D721Med (cell line): ENCODE data around the gene AGPAT1.
A peak's percentile ranks its signal among the peaks of the same experiment; 100 is the strongest.
"Not testable (repeated sequence)": the region's sequence is repeated elsewhere in the genome, so short reads cannot be mapped to it uniquely, and the experiment has no call there.

Experiments
- DNase-seq: peaks from one replicate; pipeline ENCODE4 v3.0.0; 2011; ENCODE audit warnings: low spot score; ENCODE audit not compliant: insufficient read length
- FAIRE-seq: peaks from 2 replicates; lab custom pipeline; 2011; peaks lifted over from hg19 to GRCh38; lab: Jason Lieb, UNC
- TF ChIP-seq, protein P1 (sequence below): IDR thresholded peaks from 2 replicates; pipeline ENCODE4 v1.5.1; 2012; ENCODE audit warnings: mild to moderate bottlenecking, control low read depth; ENCODE audit not compliant: insufficient read depth; ENCODE audit errors: missing control alignments

AGPAT1 gene

DNA sequence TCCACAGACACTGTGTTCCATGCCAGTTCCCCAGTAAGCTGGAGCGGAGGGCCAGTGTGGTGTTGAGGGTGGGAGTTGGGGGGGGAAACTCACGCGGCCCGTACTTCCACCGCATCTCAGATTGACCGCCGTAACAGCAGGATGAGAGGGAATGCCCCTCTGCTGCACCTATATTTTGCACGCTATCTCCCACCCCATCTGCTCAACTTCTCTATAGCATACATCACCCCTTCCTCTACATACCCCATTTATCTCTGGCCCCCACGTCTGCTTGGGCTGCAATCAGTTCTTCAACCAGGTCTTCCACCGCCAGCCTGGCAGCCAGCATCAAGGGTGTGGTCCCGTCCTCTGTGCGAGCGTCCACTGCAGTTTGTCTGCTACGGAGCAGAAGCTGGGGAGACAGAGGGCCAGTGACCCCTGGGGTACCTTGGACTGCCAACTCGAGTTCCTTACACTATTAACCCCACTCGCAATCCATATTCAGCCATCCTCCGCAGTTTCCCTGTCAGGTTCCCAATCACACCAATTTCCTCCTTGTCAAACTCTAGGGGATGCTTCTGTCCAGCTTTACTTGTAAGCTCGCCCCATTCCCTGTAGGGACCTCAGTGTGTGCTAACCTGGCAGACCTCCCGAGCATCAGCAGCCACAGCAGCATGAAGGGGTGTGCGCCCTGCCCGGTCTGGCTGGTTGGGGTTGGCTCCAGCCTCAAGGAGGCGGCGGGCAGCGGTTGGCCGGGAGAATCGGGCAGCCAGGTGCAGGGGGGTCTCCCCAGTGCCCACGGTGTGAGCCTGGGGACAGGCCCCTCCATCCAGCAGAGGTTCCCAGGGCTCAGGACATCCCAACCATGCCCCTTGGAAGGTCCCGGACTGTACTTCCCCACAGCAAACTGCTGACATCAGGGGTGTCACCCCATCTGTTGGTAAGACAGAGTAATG, 21.1 kb upstream of the AGPAT1 start:
- TF ChIP-seq, protein P1, sequence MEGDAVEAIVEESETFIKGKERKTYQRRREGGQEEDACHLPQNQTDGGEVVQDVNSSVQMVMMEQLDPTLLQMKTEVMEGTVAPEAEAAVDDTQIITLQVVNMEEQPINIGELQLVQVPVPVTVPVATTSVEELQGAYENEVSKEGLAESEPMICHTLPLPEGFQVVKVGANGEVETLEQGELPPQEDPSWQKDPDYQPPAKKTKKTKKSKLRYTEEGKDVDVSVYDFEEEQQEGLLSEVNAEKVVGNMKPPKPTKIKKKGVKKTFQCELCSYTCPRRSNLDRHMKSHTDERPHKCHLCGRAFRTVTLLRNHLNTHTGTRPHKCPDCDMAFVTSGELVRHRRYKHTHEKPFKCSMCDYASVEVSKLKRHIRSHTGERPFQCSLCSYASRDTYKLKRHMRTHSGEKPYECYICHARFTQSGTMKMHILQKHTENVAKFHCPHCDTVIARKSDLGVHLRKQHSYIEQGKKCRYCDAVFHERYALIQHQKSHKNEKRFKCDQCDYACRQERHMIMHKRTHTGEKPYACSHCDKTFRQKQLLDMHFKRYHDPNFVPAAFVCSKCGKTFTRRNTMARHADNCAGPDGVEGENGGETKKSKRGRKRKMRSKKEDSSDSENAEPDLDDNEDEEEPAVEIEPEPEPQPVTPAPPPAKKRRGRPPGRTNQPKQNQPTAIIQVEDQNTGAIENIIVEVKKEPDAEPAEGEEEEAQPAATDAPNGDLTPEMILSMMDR = no peak
- FAIRE-seq (no peak), DNase-seq (no peak)

DNA sequence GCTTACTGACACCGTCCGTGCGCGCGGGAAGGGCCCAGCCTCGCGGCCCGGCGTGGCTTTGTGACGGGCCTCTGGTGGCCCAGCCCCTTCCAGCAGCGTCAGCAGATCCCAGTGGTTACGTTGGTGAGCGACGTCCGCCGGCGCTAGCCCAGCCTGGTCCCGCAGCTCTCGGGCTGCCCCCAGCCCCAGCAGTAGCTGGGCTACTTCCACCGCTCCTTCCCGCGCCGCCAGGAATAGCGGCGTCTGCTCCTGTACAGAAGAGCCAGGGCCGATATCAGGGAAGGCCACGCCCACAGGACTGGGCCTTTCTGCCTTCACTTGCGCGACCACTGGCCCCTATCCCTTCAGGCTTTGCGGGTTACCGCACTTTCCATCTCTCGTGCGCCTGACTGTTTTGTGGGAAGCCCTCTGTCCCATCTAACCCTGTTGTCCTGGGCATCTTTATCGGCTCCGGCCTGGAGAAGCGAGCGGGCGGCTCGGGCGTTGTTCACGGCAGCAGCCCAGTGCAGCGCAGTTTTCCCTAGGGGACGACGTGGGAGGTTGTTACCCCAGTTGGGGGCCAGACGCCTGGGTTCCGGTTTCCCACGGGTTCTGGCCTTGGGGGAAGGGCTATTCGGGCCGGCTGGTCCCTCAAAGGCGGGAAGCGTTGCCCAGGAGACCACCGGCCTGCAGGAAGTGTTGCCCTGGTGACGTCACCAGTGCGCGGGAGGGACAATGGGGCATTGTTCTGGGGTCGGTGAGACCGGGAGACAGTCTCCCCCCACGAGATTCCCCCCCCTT, 20.2 kb upstream of the AGPAT1 start:
- TF ChIP-seq, protein P1 = no peak
- FAIRE-seq (no peak), DNase-seq (no peak)

DNA sequence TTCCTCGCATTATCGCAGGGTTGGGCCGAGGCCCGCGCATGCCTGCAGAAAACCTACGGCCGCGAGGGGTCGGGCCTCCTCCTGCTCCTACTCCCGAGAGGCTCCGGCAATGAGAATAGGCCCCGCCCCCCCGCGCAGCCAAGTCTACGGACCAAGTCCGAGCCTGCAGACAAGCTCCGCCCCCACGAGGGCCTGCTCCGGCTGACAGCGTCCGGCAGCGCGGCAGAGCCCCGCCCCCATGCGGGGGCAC, 19.7 kb upstream of the AGPAT1 start:
- no peak for FAIRE-seq
- peak; percentile 78 for DNase-seq
- TF ChIP-seq, protein P1 = peak; percentile 0

DNA sequence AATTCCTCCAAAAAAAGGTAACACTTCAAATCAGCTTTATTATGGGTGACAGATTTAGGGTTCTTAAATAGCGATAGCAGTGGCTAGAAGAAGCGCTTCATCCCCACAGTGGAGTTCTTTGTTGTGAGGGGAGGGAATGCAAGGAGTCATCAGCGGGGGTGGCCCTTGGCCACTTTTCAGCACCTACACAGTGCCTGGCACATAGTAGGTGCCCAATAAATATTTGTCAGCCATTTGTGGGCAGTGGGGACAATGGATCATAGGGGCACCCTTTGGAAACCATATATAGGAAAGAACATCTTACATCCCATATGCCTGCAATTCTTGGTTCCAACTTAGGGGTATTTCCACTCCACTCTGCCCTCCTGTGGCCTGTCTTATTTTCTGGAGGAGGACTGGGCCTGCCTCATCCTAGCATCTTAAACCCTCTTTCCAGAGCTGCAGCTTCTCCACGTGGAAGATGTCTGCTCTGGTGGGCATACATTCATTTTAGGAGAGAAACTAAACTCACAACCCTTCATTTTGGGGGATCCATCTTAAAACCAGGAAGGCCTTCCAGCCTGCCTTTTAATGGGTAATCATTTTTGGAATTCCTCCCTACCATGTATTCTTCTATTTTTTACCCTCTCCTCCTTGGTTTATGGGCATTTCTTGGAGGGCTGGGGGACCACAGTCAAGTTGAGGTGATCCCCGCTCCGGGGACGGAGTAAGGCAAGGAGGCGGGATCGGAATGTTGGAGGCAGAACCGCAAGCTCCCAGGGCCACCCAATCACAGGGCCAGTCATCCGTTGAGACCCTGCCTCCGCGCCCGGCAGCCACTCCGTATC, 19.2 kb upstream of the AGPAT1 start:
- no peak for FAIRE-seq
- TF ChIP-seq, protein P1 = peak; percentile 43
- DNase-seq = no peak

DNA sequence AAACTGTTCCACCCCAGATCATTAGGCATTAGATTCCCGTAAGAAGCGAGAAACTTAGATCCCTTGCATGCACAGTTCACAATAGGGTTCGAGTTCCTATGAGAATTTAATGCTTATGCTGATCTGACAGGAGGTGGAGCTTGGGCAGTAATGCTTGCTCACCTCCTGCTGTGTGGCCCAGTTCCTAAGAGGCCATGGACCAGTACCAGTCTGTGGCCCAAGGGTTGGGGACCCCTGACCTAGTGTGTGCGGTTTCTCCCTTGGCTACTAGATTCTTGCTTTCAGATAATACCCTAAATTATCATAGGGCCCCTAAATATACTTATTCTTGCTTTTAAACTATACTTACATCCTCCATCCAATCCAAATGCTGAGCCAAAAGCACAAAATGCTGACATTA, 18.5 kb upstream of the AGPAT1 start:
- FAIRE-seq (no peak), DNase-seq (no peak)
- TF ChIP-seq, protein P1 = no peak

DNA sequence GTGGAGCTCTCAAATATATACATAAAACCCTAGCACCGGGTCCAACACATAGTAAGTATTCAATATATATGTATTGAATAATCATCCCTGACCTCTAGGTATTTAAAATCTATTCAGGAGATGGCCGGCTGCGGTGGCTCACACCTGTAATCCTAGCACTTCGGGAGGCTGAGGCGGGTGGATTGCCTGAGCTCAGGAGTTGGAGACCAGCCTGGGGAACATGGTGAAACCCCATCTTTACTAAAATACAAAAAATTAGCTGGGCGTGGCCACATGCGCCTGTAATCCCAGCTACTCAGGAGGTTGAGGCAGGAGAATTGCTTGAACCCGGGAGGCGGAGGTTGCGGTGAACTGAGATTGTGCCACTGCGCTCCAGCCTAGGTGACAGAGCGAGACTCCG, 17.2 kb upstream of the AGPAT1 start:
- FAIRE-seq = not testable (repeated sequence)

DNA sequence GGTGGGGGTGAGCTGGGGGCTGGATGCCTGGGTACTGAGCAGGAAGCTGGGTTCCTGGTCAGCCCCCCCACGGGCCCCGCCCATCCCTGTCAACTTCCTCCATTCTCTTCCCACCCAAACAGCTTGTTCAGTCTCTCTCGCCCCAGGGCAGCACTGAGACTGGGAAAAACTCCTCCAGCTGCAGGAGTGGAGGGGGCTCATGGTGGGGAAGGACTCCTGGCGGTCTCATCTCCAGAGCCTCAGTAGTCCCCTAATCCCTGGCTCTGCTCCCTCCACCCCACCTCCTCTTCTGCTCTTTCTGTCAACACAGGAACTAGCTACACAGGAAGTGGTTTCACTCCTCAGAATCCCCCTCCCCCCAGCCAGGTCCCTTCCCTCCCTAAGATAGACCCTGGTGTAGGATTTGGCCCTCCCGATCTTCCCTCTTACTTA, 16.7 kb upstream of the AGPAT1 start, which contains the start of gene GPSM3:
Gene GPSM3, minus strand, starts transcription at position 36 of the 432 bp plus-strand sequence. CDS start 130 bp downstream, outside the sequence.
- TF ChIP-seq, protein P1 = no peak
- no peak for DNase-seq
- FAIRE-seq = no peak

More for the DNA sequence above, 17.2 kb upstream of the AGPAT1 start:
- not testable (repeated sequence) for DNase-seq
